Measurements from ENCODE around the gene FAM89B. TPM values are rescaled to one million over a fixed set of nuclear protein-coding genes. Genes with fewer than 3 reads are reported as not detected.

Gene FAM89B
- total RNA-seq, 2 experiments from 2014 or later, result 12.7 to 16.0 TPM

GRCh38 chr11:65557280-65558001 is 14.9 kb upstream of the FAM89B start:
- Mint-ChIP-seq H3K9me3 (no peaks in the 10 kb centered on the region), H3K27ac (peak overlapping the region; percentile 90), H3K27me3 (no peaks in the 10 kb centered on the region), H3K4me1 (ENCODE audit: low read depth) (peaks cover 63% of the 10 kb centered on the region), H3K4me3 (peak overlapping the region; percentile 87), H3K36me3 (ENCODE audit: low read depth) (peaks cover 2% of the 10 kb centered on the region)
- ChIA-PET CTCF (interaction anchor here (1.4 to 2.1 kb wide), 5 partner anchors 8 to 36 kb away, joined by 5 to 15 read pairs (median 5); partner anchors contain the start of gene FAM89B), POLR2A (interaction anchor here (0.8 to 3.3 kb wide), 12 partner anchors 8 to 134 kb away, joined by 3 to 20 read pairs (median 6); partner anchors contain the start of genes EHBP1L1, FAM89B, MALAT1 and ZNRD2)
- DNase-seq (peak; percentile 42), ATAC-seq (no peak)
- intact Hi-C loops (cut with micrococcal nuclease), result no loop called here
- no peak for TF ChIP-seq CTCF (IDR thresholded peaks at IDR 0.05)

- Mint-ChIP-seq H3K4me3 (peak within 1 kb of the TSS; percentile 87), H3K27me3 (no peaks in the 10 kb centered on the region), H3K36me3 (ENCODE audit: low read depth) (no peaks in the 10 kb centered on the region), H3K4me1 (ENCODE audit: low read depth) (peaks cover 60% of the 10 kb centered on the region), H3K27ac (peak within 1 kb of the TSS; percentile 90), H3K9me3 (no peaks in the 10 kb centered on the region)
- POLR2A ChIA-PET, result interaction anchor here (0.7 to 4.1 kb wide), 11 partner anchors 11 to 180 kb away, joined by 3 to 19 read pairs (median 4); partner anchors contain the start of genes FAM89B, MALAT1, NEAT1 and ZNRD2
- DNase-seq (peak; percentile 63), ATAC-seq (peak; percentile 24)
- CTCF ChIA-PET, result interaction anchor here (0.9 to 6.0 kb wide), 6 partner anchors 7 to 18 kb away, joined by 3 to 34 read pairs (median 5); partner anchors contain the start of genes FAM89B and ZNRD2
- intact Hi-C loops (cut with micrococcal nuclease), result no loop called here
- no peak for TF ChIP-seq CTCF (IDR thresholded peaks at IDR 0.05)
Observed at GRCh38 chr11:65558002-65558929, 14.1 kb upstream of the FAM89B start, which contains the start of gene LTBP3. LTBP3 (minus strand) TSS chr11:65558359; CDS start chr11:65557959, 400 bp downstream.

GRCh38 chr11:65558930-65559509 is 13.3 kb upstream of the FAM89B start:
- peak overlapping the region; percentile 59 for H3K27ac Mint-ChIP-seq
- ATAC-seq (no peak), DNase-seq (no peak)
- intact Hi-C loops (cut with micrococcal nuclease), result no loop called here
- H3K36me3 Mint-ChIP-seq (ENCODE audit: low read depth), result no peaks in the 10 kb centered on the region
- peaks cover 60% of the 10 kb centered on the region for H3K4me1 Mint-ChIP-seq (ENCODE audit: low read depth)
- TF ChIP-seq CTCF (IDR thresholded peaks at IDR 0.05), result no peak
- no peaks in the 10 kb centered on the region for H3K9me3 Mint-ChIP-seq
- POLR2A ChIA-PET, result interaction anchor here (0.7 to 4.1 kb wide), 15 partner anchors 10 to 180 kb away, joined by 3 to 19 read pairs (median 3); partner anchors contain the start of genes MALAT1, NEAT1, SCYL1 and ZNRD2
- CTCF ChIA-PET, result interaction anchor here (0.9 to 6.0 kb wide), 4 partner anchors 11 to 19 kb away, joined by 3 to 34 read pairs (median 4); partner anchors contain the start of genes FAM89B and ZNRD2
- peak overlapping the region; percentile 87 for H3K4me3 Mint-ChIP-seq
- H3K27me3 Mint-ChIP-seq, result no peaks in the 10 kb centered on the region

- Mint-ChIP-seq H3K36me3 (ENCODE audit: low read depth) (no peaks in the 10 kb centered on the region), H3K27me3 (no peaks in the 10 kb centered on the region), H3K9me3 (no peaks in the 10 kb centered on the region), H3K27ac (peak overlapping the region; percentile 3), H3K4me1 (ENCODE audit: low read depth) (peaks cover 56% of the 10 kb centered on the region), H3K4me3 (peak overlapping the region; percentile 87)
- ATAC-seq (peak; percentile 41), DNase-seq (peak; percentile 45)
- intact Hi-C loops (cut with micrococcal nuclease), result no loop called here
- CTCF ChIA-PET, result interaction anchor here (6.0 kb wide), 1 partner anchor 12 kb away, joined by 34 read pairs; the partner anchor contains the start of genes FAM89B and ZNRD2
- TF ChIP-seq CTCF (IDR thresholded peaks at IDR 0.05), result no peak
- POLR2A ChIA-PET, result interaction anchor here (0.7 to 4.1 kb wide), 13 partner anchors 9 to 181 kb away, joined by 3 to 19 read pairs (median 3); partner anchors contain the start of genes MALAT1, NEAT1, SCYL1 and ZNRD2
Observed at GRCh38 chr11:65559535-65559934, 12.8 kb upstream of the FAM89B start.
